Activated naive CD4-positive, alpha-beta T cell treated with anti-CD3 and anti-CD28 coated beads, Interleukin-2, amount 50 U/mL, for 72 hours (primary cell): Measurements from ENCODE around the gene CMC2. TPM values are rescaled to one million over a fixed set of nuclear protein-coding genes. Genes with fewer than 3 reads are reported as not detected.

Experiments used
- ATAC-seq, 2 donors: fragments of 150-1000 bp; cut with Tn5 transposase; 2 replicates each; pipeline ENCODE4 v1.10.0; 2021; ENCODE audit warnings: mild to moderate bottlenecking in 2 of 2, moderate library complexity in 2 of 2
- DNase-seq, 2 donors: peaks; one replicate each; pipeline ENCODE4 v3.0.0; 2021 to 2022; ENCODE audit warnings: low spot score in 2 of 2
- H3K27ac Mint-ChIP-seq, 2 donors: one replicate each; pipeline ENCODE4 v1.8.0; 2022; ENCODE audit warnings: mild to moderate bottlenecking in 2 of 2, mixed read lengths in 2 of 2
- H3K36me3 Mint-ChIP-seq, 2 donors: one replicate each; pipeline ENCODE4 v1.8.0; 2022; ENCODE audit warnings: mixed read lengths in 2 of 2
- H3K9me3 Mint-ChIP-seq, 2 donors: one replicate each; pipeline ENCODE4 v1.8.0; 2022; ENCODE audit warnings: mixed read lengths in 2 of 2
- total RNA-seq, 2 donors: library from RNA; stranded (reverse); gene quantifications; one replicate each; pipeline ENCODE4 v1.2.3, GENCODE V29; 2022

Gene CMC2
- total RNA-seq, 2 donors from 2014 or later, result 107 to 144 TPM

GRCh38 chr16:80924372-80924978, 82.2 kb downstream of the CMC2 start:
- no peak overlapping the region for H3K27ac Mint-ChIP-seq

GRCh38 chr16:80923356-80923755, 83.3 kb downstream of the CMC2 start:
- Mint-ChIP-seq H3K27ac (no peak overlapping the region), H3K9me3 (no peaks in the 10 kb centered on the region), H3K36me3 (no peaks in the 10 kb centered on the region)
- ATAC-seq (no peak), DNase-seq (no peak)

More at GRCh38 chr16:80924372-80924978, 82.2 kb downstream of the CMC2 start:
- Mint-ChIP-seq H3K9me3 (no peaks in the 10 kb centered on the region), H3K36me3 (no peaks in the 10 kb centered on the region)
- ATAC-seq, result peak; percentile 56 to 76
- peak in 1 of 2 donors; percentile 57 for DNase-seq

Other genes starting within 250 kb of the CMC2 start
- gene CDYL2, start 202.3 kb downstream of the CMC2 start, total RNA-seq, result 10 to 100 TPM; 10.8 to 42.4 TPM
- gene CENPN, start 329 bp upstream of the CMC2 start, total RNA-seq, result 10 to 100 TPM; 41.7 to 57.9 TPM
- 10 to 100 TPM; 12.4 to 16.5 TPM for gene ATMIN, start 29.0 kb upstream of the CMC2 start, total RNA-seq
- 1 to 10 TPM in 1 of 2 donors, under 1 TPM in 1; 0.59 to 2.4 TPM for gene C16orf46, start 70.4 kb upstream of the CMC2 start, total RNA-seq
- gene GCSH, start 89.5 kb upstream of the CMC2 start, total RNA-seq, result 10 to 100 TPM; 14.4 to 18.9 TPM
- not detected for gene BCO1, start 231.8 kb upstream of the CMC2 start, total RNA-seq